Measurements from ENCODE around the gene NBEA.

The NBEA gene

GRCh38 chr13:35548790-35549189 is 606.7 kb downstream of the NBEA start:
- DNase-seq (ENCODE audit: low spot score), result no peak
- no peak for TF ChIP-seq CTCF (IDR thresholded peaks at IDR 0.05; ENCODE audit: extremely low read depth, insufficient read depth, missing control alignments)
- in situ Hi-C loops (cut with MboI; ENCODE audit: low pct_unique_long_range_greater_than_20kb, low sequenced_read_pairs, unreplicated experiment), result no loop called here

GRCh38 chr13:35549481-35549880 is 607.4 kb downstream of the NBEA start:
- peak; percentile 7 for DNase-seq (ENCODE audit: low spot score)
- in situ Hi-C loops (cut with MboI; ENCODE audit: low pct_unique_long_range_greater_than_20kb, low sequenced_read_pairs, unreplicated experiment), result no loop called here
- no peak for TF ChIP-seq CTCF (IDR thresholded peaks at IDR 0.05; ENCODE audit: extremely low read depth, insufficient read depth, missing control alignments)

- TF ChIP-seq CTCF (IDR thresholded peaks at IDR 0.05; ENCODE audit: extremely low read depth, insufficient read depth, missing control alignments), result no peak
- no peak for DNase-seq (ENCODE audit: low spot score)
- in situ Hi-C loops (cut with MboI; ENCODE audit: low pct_unique_long_range_greater_than_20kb, low sequenced_read_pairs, unreplicated experiment), result no loop called here
These were observed 610.2 kb downstream of the NBEA start for GRCh38 chr13:35552172-35552844.

GRCh38 chr13:35554972-35555623 is 613.0 kb downstream of the NBEA start:
- in situ Hi-C loops (cut with MboI; ENCODE audit: low pct_unique_long_range_greater_than_20kb, low sequenced_read_pairs, unreplicated experiment), result no loop called here
- DNase-seq (ENCODE audit: low spot score), result no peak
- TF ChIP-seq CTCF (IDR thresholded peaks at IDR 0.05; ENCODE audit: extremely low read depth, insufficient read depth, missing control alignments), result no peak

GRCh38 chr13:35557475-35557874 is 615.4 kb downstream of the NBEA start:
- no peak for TF ChIP-seq CTCF (IDR thresholded peaks at IDR 0.05; ENCODE audit: extremely low read depth, insufficient read depth, missing control alignments)
- in situ Hi-C loops (cut with MboI; ENCODE audit: low pct_unique_long_range_greater_than_20kb, low sequenced_read_pairs, unreplicated experiment), result no loop called here
- DNase-seq (ENCODE audit: low spot score), result no peak

- DNase-seq (ENCODE audit: low spot score), result no peak
- TF ChIP-seq CTCF (IDR thresholded peaks at IDR 0.05; ENCODE audit: extremely low read depth, insufficient read depth, missing control alignments), result no peak
- in situ Hi-C loops (cut with MboI; ENCODE audit: low pct_unique_long_range_greater_than_20kb, low sequenced_read_pairs, unreplicated experiment), result no loop called here
These were observed 619.5 kb downstream of the NBEA start for GRCh38 chr13:35561540-35561939.
